ENCODE data around the gene CLIC5.

CLIC5 gene

DNA sequence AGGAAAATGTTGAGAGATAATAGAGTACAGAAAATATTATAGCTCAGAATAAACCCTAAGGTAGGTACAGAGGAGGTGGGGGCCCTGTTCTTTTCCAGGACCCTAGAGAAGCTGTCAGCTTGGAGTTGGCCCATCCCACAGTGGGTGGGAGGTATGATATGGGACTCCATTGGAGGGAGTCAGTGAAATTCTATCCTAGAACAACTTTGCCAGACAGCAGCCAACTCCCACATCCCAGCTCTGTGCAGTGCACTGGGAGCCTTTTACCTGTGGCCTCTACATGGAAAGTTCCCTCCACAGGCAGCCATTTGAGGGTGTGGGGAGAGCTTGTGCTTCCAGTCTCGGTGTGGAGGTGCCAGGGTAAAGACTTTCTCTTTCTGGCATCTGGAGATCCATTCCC lies 36.8 kb upstream of the CLIC5 start:
- Histone ChIP-seq H3K27ac (replicated peaks) (no peak overlapping the region), H3K4me3 (replicated peaks; ENCODE audit: insufficient read depth, low read length) (no peak overlapping the region), H3K27me3 (ENCODE audit: insufficient read depth, poor library complexity, severe bottlenecking) (no peaks in the 10 kb centered on the region)
- DNase-seq (ENCODE audit: low read depth in 1 of 2, low spot score in 1 of 2), result no peak
- no peak for TF ChIP-seq GABPA (IDR thresholded peaks at IDR 0.05; ENCODE audit: low read depth)
- TF ChIP-seq, protein P1, sequence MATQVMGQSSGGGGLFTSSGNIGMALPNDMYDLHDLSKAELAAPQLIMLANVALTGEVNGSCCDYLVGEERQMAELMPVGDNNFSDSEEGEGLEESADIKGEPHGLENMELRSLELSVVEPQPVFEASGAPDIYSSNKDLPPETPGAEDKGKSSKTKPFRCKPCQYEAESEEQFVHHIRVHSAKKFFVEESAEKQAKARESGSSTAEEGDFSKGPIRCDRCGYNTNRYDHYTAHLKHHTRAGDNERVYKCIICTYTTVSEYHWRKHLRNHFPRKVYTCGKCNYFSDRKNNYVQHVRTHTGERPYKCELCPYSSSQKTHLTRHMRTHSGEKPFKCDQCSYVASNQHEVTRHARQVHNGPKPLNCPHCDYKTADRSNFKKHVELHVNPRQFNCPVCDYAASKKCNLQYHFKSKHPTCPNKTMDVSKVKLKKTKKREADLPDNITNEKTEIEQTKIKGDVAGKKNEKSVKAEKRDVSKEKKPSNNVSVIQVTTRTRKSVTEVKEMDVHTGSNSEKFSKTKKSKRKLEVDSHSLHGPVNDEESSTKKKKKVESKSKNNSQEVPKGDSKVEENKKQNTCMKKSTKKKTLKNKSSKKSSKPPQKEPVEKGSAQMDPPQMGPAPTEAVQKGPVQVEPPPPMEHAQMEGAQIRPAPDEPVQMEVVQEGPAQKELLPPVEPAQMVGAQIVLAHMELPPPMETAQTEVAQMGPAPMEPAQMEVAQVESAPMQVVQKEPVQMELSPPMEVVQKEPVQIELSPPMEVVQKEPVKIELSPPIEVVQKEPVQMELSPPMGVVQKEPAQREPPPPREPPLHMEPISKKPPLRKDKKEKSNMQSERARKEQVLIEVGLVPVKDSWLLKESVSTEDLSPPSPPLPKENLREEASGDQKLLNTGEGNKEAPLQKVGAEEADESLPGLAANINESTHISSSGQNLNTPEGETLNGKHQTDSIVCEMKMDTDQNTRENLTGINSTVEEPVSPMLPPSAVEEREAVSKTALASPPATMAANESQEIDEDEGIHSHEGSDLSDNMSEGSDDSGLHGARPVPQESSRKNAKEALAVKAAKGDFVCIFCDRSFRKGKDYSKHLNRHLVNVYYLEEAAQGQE (IDR thresholded peaks at IDR 0.05; ENCODE audit: insufficient replicate concordance, low read depth), result no peak
- TF ChIP-seq POLR2AphosphoS5 (IDR thresholded peaks at IDR 0.05; ENCODE audit: low read depth), result no peak
- TF ChIP-seq SPI1 (IDR thresholded peaks at IDR 0.05; ENCODE audit: borderline replicate concordance, low read depth), result no peak
- TF ChIP-seq, protein P2, sequence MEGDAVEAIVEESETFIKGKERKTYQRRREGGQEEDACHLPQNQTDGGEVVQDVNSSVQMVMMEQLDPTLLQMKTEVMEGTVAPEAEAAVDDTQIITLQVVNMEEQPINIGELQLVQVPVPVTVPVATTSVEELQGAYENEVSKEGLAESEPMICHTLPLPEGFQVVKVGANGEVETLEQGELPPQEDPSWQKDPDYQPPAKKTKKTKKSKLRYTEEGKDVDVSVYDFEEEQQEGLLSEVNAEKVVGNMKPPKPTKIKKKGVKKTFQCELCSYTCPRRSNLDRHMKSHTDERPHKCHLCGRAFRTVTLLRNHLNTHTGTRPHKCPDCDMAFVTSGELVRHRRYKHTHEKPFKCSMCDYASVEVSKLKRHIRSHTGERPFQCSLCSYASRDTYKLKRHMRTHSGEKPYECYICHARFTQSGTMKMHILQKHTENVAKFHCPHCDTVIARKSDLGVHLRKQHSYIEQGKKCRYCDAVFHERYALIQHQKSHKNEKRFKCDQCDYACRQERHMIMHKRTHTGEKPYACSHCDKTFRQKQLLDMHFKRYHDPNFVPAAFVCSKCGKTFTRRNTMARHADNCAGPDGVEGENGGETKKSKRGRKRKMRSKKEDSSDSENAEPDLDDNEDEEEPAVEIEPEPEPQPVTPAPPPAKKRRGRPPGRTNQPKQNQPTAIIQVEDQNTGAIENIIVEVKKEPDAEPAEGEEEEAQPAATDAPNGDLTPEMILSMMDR (IDR thresholded peaks at IDR 0.05; ENCODE audit: insufficient read depth, low read length), result no peak

DNA sequence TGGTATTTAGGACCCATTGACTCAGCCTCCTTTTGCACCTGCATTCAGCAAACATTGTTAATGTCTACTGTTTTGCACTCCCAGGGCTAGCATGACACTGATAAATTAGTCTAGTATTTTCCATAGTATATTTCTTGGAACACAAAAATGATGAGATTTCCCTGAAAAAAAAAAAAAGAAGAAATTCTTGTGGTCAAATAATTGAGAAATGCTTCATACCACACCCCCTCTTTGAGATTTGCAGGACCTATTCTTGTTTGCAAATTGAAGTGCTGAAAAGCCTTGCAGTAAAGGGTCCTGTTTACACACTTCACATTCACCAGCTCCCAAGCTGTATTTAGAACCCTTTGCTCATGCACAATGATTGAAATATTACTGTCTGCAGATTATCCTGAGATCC lies 36.3 kb upstream of the CLIC5 start:
- Histone ChIP-seq H3K27ac (replicated peaks) (no peak overlapping the region), H3K27me3 (ENCODE audit: insufficient read depth, poor library complexity, severe bottlenecking) (no peaks in the 10 kb centered on the region), H3K4me3 (replicated peaks; ENCODE audit: insufficient read depth, low read length) (no peak overlapping the region)
- TF ChIP-seq GABPA (IDR thresholded peaks at IDR 0.05; ENCODE audit: low read depth), result no peak
- DNase-seq (ENCODE audit: low read depth in 1 of 2, low spot score in 1 of 2), result no peak

DNA sequence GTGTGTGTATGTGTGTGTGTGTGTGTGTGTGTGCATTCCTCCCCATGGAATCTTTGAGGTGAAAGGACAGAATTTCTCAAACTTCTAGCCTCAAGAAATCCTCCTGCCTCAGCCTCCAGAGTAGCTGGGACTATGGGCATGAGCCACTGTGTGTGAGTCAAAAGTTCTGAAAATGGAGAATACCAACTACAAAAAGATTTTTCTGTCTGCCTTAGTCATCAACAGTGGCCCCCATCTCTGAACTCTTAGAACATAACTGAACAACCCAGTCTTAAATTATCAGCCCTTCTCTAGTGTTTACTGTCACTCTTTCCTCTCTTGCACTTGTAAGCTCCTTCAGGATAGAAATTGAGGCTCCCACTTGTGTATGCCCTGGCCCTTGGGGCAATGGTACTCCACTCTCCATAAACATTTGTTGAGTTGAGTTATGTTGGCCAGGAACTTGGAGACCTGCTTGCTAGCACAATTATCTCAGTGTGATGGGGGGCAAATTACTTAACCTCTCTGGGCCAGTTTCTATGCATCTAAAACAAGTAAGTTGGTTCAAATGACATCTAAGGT lies 35.3 kb upstream of the CLIC5 start:
- TF ChIP-seq, protein P1 (IDR thresholded peaks at IDR 0.05; ENCODE audit: insufficient replicate concordance, low read depth), result no peak
- TF ChIP-seq POLR2AphosphoS5 (IDR thresholded peaks at IDR 0.05; ENCODE audit: low read depth), result no peak
- Histone ChIP-seq H3K4me3 (replicated peaks; ENCODE audit: insufficient read depth, low read length) (no peak overlapping the region), H3K27ac (replicated peaks) (no peak overlapping the region), H3K27me3 (ENCODE audit: insufficient read depth, poor library complexity, severe bottlenecking) (no peaks in the 10 kb centered on the region)
- DNase-seq (ENCODE audit: low read depth in 1 of 2, low spot score in 1 of 2), result no peak

DNA sequence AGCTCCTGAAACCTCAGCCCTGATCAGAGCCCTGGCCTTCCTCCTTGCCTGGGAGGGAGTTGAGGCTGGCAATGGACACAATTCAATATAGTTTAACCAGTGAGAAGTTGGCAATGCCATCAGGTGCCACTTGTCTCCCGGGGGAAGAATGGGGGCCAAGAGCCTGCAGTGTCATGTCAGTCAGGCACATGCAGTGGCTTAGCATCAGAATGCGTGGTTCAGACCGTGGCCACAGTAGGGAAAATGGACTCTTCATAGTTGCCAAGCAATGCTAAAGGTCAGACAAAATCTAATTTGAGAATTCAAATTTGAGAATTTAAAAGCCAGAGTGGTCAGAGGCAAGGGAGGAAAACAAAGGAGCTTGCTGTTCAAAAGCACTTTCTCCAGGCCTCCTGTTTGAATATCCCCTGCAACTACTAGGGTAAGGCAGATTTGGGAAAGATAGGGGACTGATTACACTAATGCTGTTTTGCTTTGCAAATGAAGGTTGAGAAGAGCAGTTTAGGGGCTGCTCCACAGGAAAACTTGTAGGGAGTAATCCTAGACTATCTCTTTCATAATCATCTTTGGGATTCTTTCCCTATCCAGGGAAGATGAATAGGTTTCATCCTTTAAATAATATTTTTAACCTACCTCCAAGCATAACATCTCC lies 33.1 kb upstream of the CLIC5 start:
- Histone ChIP-seq H3K27me3 (ENCODE audit: insufficient read depth, poor library complexity, severe bottlenecking) (no peaks in the 10 kb centered on the region), H3K27ac (replicated peaks) (no peak overlapping the region), H3K4me3 (replicated peaks; ENCODE audit: insufficient read depth, low read length) (no peak overlapping the region)
- TF ChIP-seq SPI1 (IDR thresholded peaks at IDR 0.05; ENCODE audit: borderline replicate concordance, low read depth), result no peak
- no peak for DNase-seq (ENCODE audit: low read depth in 1 of 2, low spot score in 1 of 2)

DNA sequence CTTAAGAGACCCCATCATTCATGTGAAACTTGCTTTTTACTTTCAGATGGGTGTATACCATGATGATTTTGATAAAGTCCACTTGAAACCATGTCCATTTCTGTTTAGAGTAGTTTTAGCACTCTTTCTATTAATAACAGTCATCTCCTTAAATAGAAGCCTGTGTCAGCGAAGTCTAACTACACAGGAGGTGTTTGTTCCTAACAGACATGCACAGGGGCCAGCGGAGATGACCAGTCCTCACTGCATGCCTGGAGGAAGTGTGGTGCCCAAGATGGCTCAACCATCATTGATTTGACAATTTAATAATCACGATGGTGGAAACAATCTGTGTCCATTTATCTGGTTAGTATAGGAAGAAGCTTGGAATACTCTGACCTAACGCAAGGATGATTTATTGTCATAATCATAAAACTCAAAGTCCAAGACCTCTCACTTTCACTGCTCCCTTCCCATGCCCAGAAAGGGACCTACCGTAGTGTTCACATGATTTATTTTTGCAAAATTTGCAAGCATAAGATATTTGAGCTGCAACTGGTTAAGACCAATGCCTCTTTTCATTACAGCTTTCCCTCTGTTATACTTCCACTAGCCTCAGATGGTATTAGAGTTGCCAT lies 31.0 kb upstream of the CLIC5 start:
- no peak for DNase-seq (ENCODE audit: low read depth in 1 of 2, low spot score in 1 of 2)
- no peak for TF ChIP-seq POLR2AphosphoS5 (IDR thresholded peaks at IDR 0.05; ENCODE audit: low read depth)
- TF ChIP-seq, protein P2 (IDR thresholded peaks at IDR 0.05; ENCODE audit: insufficient read depth, low read length), result no peak
- no peak for TF ChIP-seq SPI1 (IDR thresholded peaks at IDR 0.05; ENCODE audit: borderline replicate concordance, low read depth)
- no peak for TF ChIP-seq GABPA (IDR thresholded peaks at IDR 0.05; ENCODE audit: low read depth)
- TF ChIP-seq, protein P1 (IDR thresholded peaks at IDR 0.05; ENCODE audit: insufficient replicate concordance, low read depth), result no peak

More for the DNA sequence above, 31.0 kb upstream of the CLIC5 start:
- H3K4me3 ChIP-seq (replicated peaks; ENCODE audit: insufficient read depth, low read length), result no peak overlapping the region
- no peak overlapping the region for H3K27ac ChIP-seq (replicated peaks)
- no peaks in the 10 kb centered on the region for H3K27me3 ChIP-seq (ENCODE audit: insufficient read depth, poor library complexity, severe bottlenecking)

All from HL-60 (cell line).